Measurements from ENCODE around the gene PLB1. TPM values are rescaled to one million over a fixed set of nuclear protein-coding genes. Genes with fewer than 3 reads are reported as not detected.

The PLB1 gene
- total RNA-seq, 1 donor from 2014 or later: 3.2 TPM

Other genes with a start within 250 kb of the PLB1 start
- gene FOSL2, start 103.2 kb upstream of the PLB1 start, total RNA-seq (ENCODE audit: unreplicated experiment): 24.4 TPM